GM21367 (cell line): ENCODE measurements around the gene PAK1.

Source experiments
- ATAC-seq: cut with Tn5 transposase; IDR thresholded peaks from one replicate; pipeline ENCODE4 v1.9.1; 2021; ENCODE audit not compliant: unreplicated experiment

PAK1 gene

DNA sequence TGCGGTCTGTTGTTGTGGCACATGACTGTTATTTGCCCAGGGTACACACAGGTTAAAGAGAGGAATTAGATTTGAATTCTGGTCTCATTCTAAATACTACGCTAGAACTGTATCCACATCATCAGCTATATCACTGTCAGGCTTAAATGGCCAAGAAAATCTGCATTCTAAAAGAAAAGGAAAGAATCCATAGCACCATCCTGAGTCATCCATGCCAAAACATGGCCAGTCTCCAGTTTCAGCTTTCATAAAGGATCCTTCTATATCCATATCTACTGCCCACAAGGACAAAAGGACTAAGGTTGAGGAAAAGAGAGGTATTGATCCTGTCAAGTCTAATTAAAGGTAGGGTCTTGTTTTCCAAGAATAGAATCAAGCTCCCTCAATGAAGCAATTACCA, 98.8 kb downstream of the PAK1 start:
- ATAC-seq = no peak

GRCh38 chr11:77374611-77375031, 99.3 kb downstream of the PAK1 start:
- ATAC-seq = no peak

GRCh38 chr11:77374108-77374507, 99.8 kb downstream of the PAK1 start:
- no peak for ATAC-seq

DNA sequence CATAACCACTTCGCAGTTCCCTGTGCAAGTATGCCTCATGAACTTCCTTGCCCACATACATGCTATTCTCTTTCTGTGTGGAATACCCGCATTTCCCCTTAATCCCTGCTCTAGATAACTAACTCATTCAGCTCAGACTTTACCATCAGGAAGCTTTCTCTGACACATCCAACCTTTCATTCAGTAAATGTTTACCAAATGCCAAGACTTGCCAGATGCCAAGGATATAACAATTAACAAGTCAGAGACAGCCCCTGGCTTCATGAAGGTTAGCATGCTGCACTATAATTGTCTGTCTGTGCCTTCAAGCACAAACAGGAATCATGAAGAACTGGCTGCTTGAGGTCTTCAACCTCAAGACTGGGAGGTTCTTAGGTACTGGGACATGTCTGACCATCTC, 101.2 kb downstream of the PAK1 start:
- ATAC-seq = no peak

DNA sequence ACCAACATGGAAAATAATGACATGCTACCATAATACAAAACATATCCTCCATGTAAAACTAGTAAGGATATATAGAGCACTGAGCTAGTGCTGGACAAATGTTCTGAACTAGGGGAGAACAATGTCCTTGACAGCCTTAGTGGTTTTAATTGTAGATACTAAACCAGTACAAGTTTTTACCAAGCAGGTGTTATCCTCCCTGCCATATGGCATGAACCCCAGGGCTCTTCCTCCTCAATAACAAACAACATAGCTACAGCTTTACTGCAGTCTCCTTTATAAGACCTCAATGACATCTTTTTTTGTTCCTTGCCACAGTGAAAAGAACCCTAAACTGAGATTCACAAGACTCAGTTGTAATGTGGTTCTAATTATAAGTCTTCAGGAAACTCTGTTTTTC, 102.2 kb downstream of the PAK1 start:
- ATAC-seq = no peak

- ATAC-seq = no peak
These were observed 103.7 kb downstream of the PAK1 start for GRCh38 chr11:77370217-77370616.

DNA sequence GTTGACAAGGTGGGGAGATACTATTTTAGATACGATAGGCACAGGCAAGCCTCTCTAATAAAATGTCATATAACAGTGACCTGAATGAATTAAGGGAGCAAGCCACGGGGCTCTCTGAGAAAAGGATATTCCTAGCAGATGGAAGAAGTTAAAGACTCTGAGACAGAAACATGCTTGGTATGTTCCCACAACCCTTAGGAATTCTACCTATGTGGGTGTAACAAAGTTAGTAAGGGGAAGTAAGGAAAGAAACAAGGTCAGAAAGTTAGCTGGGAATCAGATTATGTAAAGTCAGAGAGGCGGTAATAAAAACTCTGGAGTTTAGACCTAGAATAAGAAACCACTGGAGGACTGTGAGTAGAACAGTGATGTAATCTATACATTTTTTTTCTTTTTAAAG, 112.7 kb downstream of the PAK1 start:
- ATAC-seq = no peak

DNA sequence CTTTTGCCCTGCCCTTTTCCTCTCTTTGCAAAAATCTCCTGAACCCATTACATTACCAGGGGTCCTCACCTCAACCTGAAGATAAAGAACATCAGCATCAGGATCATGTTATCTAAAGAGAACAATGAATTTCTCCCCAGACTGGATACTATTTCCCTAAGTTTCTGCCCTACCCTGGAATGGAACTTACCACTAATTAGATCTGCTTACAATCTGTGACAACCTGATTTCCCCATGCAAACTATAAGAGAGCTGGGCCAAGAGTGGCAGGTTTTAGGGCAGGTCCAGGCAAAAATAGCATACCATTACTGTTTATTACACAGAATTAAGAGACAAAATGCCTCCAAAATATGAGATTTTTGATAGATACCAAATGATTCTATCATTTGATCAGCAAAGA, 114.4 kb downstream of the PAK1 start:
- no peak for ATAC-seq

DNA sequence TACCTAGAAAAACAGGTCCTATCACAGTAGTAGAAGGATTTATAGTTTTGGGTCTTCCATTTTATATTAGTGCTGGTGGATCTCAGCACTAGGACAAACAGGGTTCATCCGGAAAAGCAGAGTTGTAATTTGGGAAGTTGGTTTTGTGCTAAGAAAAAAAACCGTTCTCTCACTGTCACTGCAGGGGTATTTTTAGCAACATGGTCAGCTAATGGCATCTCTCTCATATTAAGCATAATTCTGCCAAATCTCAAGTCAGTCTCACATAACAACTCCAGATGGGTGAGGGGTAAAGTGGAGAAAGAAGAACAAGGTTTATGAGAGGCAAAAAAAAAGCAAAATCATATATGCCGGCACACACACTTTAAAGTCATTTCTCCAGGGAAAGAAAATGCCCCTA, 120.8 kb downstream of the PAK1 start:
- ATAC-seq = no peak

DNA sequence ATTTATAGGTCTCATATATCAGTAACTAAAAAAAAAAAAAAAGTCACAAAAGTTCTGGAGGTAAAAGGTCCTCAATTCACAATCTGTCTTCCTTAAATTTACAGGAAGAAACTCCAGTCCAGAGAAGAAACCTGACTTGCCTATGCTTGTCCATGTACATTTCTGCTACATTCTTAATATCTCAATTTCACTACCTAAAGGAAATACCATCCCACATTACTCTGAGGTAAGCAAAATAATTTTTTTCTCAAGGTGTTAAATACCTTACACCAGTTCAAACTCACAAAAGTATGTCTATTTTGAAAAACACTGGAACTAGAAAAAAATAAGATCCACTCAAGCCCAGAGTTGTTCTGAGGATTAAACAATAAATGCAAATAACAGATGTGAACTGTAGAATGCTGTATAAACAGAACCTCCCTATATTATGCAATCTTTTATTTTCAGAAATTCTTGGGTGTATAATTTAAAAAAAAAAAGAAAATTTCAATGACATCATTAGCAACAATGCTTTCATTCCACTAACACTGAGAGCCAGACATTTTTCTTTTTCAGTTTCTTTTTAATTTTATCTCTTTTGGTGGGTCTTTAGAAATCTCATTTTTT, 122.5 kb downstream of the PAK1 start:
- no peak for ATAC-seq

GRCh38 chr11:77347948-77348347, 125.9 kb downstream of the PAK1 start:
- ATAC-seq = no peak

- ATAC-seq = no peak
These were observed 126.8 kb downstream of the PAK1 start for GRCh38 chr11:77346906-77347603.

- no peak for ATAC-seq
These were observed 128.3 kb downstream of the PAK1 start for GRCh38 chr11:77345621-77346020.

GRCh38 chr11:77340501-77340900, 133.4 kb downstream of the PAK1 start:
- no peak for ATAC-seq

GRCh38 chr11:77332259-77332658, 141.6 kb downstream of the PAK1 start:
- no peak for ATAC-seq

GRCh38 chr11:77325159-77325558, 148.7 kb downstream of the PAK1 start:
- ATAC-seq = no peak

DNA sequence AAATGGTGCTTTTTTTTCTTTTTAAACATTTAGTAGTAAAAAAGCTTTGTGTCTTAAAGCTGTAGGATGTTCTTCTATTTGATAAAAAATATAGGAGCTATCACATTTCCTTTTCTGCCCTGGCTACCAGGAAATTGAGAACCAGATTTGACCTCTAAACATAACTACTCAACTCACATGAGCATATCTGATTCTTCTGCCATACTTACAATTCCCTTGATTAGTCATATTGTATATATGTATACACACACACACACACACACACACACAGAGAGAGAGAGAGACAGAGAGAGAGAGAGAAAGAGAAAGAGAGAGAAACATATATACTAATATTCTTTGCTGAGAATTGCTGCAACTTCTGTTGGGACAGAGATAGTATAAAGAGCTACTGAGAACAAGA, 149.4 kb downstream of the PAK1 start:
- ATAC-seq = no peak

DNA sequence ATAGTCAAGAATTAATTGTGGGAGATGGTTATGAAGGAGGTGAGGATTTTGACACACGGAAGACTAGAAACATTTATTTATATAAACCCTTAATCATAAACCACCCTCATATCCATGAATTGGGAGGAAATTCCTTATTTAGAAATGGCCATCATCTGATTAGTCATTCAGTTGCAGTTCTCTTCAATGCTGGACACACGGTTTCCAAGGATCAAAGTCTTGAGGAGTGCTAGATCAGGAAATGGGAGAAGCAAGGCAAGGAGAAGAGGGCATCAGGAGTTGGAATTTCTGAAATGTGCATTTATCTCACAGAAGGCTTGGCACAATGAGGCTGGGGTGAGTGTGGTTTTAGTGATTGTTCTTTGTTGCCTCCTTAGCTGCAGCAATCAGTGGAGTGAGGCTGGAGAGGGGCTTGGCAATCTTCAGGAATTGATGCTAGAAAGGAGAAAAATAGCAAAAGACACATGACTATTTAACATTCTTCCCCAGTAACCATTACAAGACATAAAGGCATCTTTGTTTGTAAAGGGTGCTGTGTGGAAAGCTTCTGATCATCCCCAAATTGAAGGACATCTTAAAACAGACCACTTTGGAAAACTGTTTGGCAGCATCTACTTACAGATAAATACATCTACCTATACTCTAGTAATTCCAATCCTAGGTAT, 150.8 kb downstream of the PAK1 start:
- no peak for ATAC-seq

DNA sequence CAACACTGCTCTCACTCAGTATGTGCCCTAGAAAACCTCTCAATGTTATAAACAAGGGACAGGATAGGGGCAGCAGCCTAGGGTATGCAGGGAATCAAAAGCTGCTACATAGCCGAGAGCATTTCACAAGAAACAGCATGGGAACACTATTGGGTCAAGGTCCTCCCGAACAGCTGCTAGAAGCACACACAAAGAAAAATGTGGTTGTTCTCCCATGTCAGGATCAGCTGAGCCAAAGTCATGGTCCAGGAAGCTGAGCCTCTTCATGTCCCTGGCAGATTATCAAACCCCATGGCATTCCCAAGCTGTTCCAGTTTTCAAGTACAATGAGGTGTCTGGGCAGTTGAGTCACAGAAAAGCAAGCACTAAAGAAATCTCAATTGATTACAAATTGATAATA, 151.4 kb downstream of the PAK1 start:
- no peak for ATAC-seq

- ATAC-seq = no peak
These were observed 153.5 kb downstream of the PAK1 start for GRCh38 chr11:77320351-77320750.

GRCh38 chr11:77318600-77318999, 155.3 kb downstream of the PAK1 start:
- no peak for ATAC-seq

GRCh38 chr11:77316733-77317342, 157.1 kb downstream of the PAK1 start:
- no peak for ATAC-seq
